ENCODE data around the gene ADAMTS13. TPM values are rescaled to one million over a fixed set of nuclear protein-coding genes. Genes with fewer than 3 reads are reported as not detected.

The ADAMTS13 gene
- total RNA-seq, 3 donors from 2014 or later (not counting 1 experiment from before 2014, with no cell fraction given): 2.3 to 3.0 (median 2.8) TPM

GRCh38 chr9:133394687-133395271 is 27.4 kb upstream of the ADAMTS13 start:
- Mint-ChIP-seq H3K27me3 (ENCODE audit: low read depth in 2 of 2) (peaks cover 0 to 8% of the 10 kb centered on the region in 2 donors), H3K4me1 (no peaks in the 10 kb centered on the region), H3K36me3 (no peaks in the 10 kb centered on the region), H3K4me3 (no peak overlapping the region), H3K27ac (no peak overlapping the region), H3K9me3 (no peaks in the 10 kb centered on the region)
- no peak for ATAC-seq
- TF ChIP-seq CTCF (IDR thresholded peaks at IDR 0.05): no peak
- Histone ChIP-seq H3K9me3 (ENCODE audit: control insufficient read depth, insufficient read depth, low read length) (no peaks in the 10 kb centered on the region), H3K4me3 (ENCODE audit: low read length) (no peak overlapping the region), H3K4me1 (ENCODE audit: control insufficient read depth, insufficient read depth, low read length) (no peaks in the 10 kb centered on the region), H3K36me3 (ENCODE audit: control insufficient read depth, insufficient read depth, low read length) (no peaks in the 10 kb centered on the region), H3K27me3 (ENCODE audit: control insufficient read depth, insufficient read depth, low read length) (no peaks in the 10 kb centered on the region), H3K27ac (ENCODE audit: low read length) (no peak overlapping the region)
- WGBS (ENCODE audit: insufficient coverage): 34% methylated on average over 8 of the region's 8 CpGs
- intact Hi-C loops (cut with micrococcal nuclease): no loop called here
- no peak for DNase-seq

GRCh38 chr9:133396952-133397351 is 25.2 kb upstream of the ADAMTS13 start:
- Histone ChIP-seq H3K4me1 (ENCODE audit: control insufficient read depth, insufficient read depth, low read length) (no peaks in the 10 kb centered on the region), H3K27ac (ENCODE audit: low read length) (no peak overlapping the region), H3K27me3 (ENCODE audit: control insufficient read depth, insufficient read depth, low read length) (no peaks in the 10 kb centered on the region), H3K4me3 (ENCODE audit: low read length) (no peak overlapping the region), H3K36me3 (ENCODE audit: control insufficient read depth, insufficient read depth, low read length) (no peaks in the 10 kb centered on the region), H3K9me3 (ENCODE audit: control insufficient read depth, insufficient read depth, low read length) (no peaks in the 10 kb centered on the region)
- Mint-ChIP-seq H3K36me3 (no peaks in the 10 kb centered on the region), H3K4me3 (no peak overlapping the region), H3K4me1 (no peaks in the 10 kb centered on the region), H3K9me3 (no peaks in the 10 kb centered on the region), H3K27ac (no peak overlapping the region), H3K27me3 (ENCODE audit: low read depth in 2 of 2) (peaks cover 0 to 4% of the 10 kb centered on the region in 2 donors)
- no peak for TF ChIP-seq CTCF (IDR thresholded peaks at IDR 0.05)
- WGBS (ENCODE audit: insufficient coverage): 58% methylated on average over 14 of the region's 14 CpGs
- no peak for ATAC-seq
- intact Hi-C loops (cut with micrococcal nuclease): no loop called here
- no peak for DNase-seq

GRCh38 chr9:133397370-133397769 is 24.8 kb upstream of the ADAMTS13 start:
- H3K4me3 Mint-ChIP-seq: no peak overlapping the region
- H3K27ac Mint-ChIP-seq: no peak overlapping the region
- ATAC-seq (no peak), DNase-seq (no peak)
- H3K9me3 Mint-ChIP-seq: no peaks in the 10 kb centered on the region
- no peak for TF ChIP-seq CTCF (IDR thresholded peaks at IDR 0.05)
- no peaks in the 10 kb centered on the region for H3K36me3 Mint-ChIP-seq
- no peak overlapping the region for H3K4me3 ChIP-seq (ENCODE audit: low read length)
- H3K36me3 ChIP-seq (ENCODE audit: control insufficient read depth, insufficient read depth, low read length): peaks cover under 1% of the 10 kb centered on the region
- no peaks in the 10 kb centered on the region for H3K9me3 ChIP-seq (ENCODE audit: control insufficient read depth, insufficient read depth, low read length)
- H3K27me3 ChIP-seq (ENCODE audit: control insufficient read depth, insufficient read depth, low read length): no peaks in the 10 kb centered on the region
- H3K27me3 Mint-ChIP-seq (ENCODE audit: low read depth in 2 of 2): peaks cover 0 to 1% of the 10 kb centered on the region in 2 donors
- 85% methylated on average over 6 of the region's 6 CpGs for WGBS (ENCODE audit: insufficient coverage)
- no peak overlapping the region for H3K27ac ChIP-seq (ENCODE audit: low read length)
- no peaks in the 10 kb centered on the region for H3K4me1 ChIP-seq (ENCODE audit: control insufficient read depth, insufficient read depth, low read length)
- H3K4me1 Mint-ChIP-seq: no peaks in the 10 kb centered on the region
- intact Hi-C loops (cut with micrococcal nuclease): no loop called here

GRCh38 chr9:133397895-133398294 is 24.3 kb upstream of the ADAMTS13 start:
- H3K9me3 Mint-ChIP-seq: no peaks in the 10 kb centered on the region
- 84% methylated on average over 9 of the region's 9 CpGs for WGBS (ENCODE audit: insufficient coverage)
- Histone ChIP-seq H3K9me3 (ENCODE audit: control insufficient read depth, insufficient read depth, low read length) (no peaks in the 10 kb centered on the region), H3K27me3 (ENCODE audit: control insufficient read depth, insufficient read depth, low read length) (no peaks in the 10 kb centered on the region), H3K4me3 (ENCODE audit: low read length) (no peak overlapping the region), H3K4me1 (ENCODE audit: control insufficient read depth, insufficient read depth, low read length) (no peaks in the 10 kb centered on the region), H3K36me3 (ENCODE audit: control insufficient read depth, insufficient read depth, low read length) (peaks cover 3% of the 10 kb centered on the region), H3K27ac (ENCODE audit: low read length) (no peak overlapping the region)
- H3K27me3 Mint-ChIP-seq (ENCODE audit: low read depth in 2 of 2): no peaks in the 10 kb centered on the region
- intact Hi-C loops (cut with micrococcal nuclease): no loop called here
- DNase-seq: no peak
- no peaks in the 10 kb centered on the region for H3K36me3 Mint-ChIP-seq
- H3K27ac Mint-ChIP-seq: no peak overlapping the region
- TF ChIP-seq CTCF (IDR thresholded peaks at IDR 0.05): no peak
- H3K4me1 Mint-ChIP-seq: no peaks in the 10 kb centered on the region
- no peak for ATAC-seq
- H3K4me3 Mint-ChIP-seq: no peak overlapping the region

Data from natural killer cell (primary cell).